K562 (cell line): Measurements from ENCODE around the gene BCAP31. TPM values are rescaled to one million over a fixed set of nuclear protein-coding genes. Genes with fewer than 3 reads are reported as not detected.

Experiments used
- CBFA2T3 ChIP-seq: fragments of 450-650 bp; IDR thresholded peaks from 2 replicates; pipeline ENCODE4 v1.6.1; 2017
- CBX1 ChIP-seq: sonication (generic); IDR thresholded peaks from 2 replicates; pipeline ENCODE4 v1.6.1; 2016; ENCODE audit warnings: antibody characterized with exemption, low read depth, mild to moderate bottlenecking
- CXXC5 ChIP-seq: fragments of 250-450 bp; sonication (Bioruptor Pico); IDR thresholded peaks from 2 replicates; pipeline ENCODE4 v1.8.0; 2022; ENCODE audit warnings: inconsistent platforms, mild to moderate bottlenecking, moderate library complexity
- FOXA1 ChIP-seq: fragments of 450-650 bp; IDR thresholded peaks from 2 replicates; pipeline ENCODE4 v1.6.1; 2016; ENCODE audit warnings: mild to moderate bottlenecking, borderline replicate concordance
- HMGN3 ChIP-seq: IDR thresholded peaks from 2 replicates; pipeline ENCODE4 v1.6.1; 2011; ENCODE audit warnings: borderline replicate concordance, low read depth, mild to moderate bottlenecking, mixed read lengths, low read length; ENCODE audit not compliant: insufficient read length; ENCODE audit errors: extremely low read depth
- KLF10 ChIP-seq: fragments of 250-450 bp; sonication (Bioruptor Pico); IDR thresholded peaks from 2 replicates; pipeline ENCODE4 v1.6.1; 2021; ENCODE audit warnings: matching md5 sums
- POLR2A ChIP-seq: fragments of 450-650 bp; conservative IDR thresholded peaks from 2 replicates; pipeline ENCODE4 v1.6.1; 2016
- SNRNP70 ChIP-seq: fragments of 200-400 bp; formaldehyde crosslinking; optimal IDR thresholded peaks from 2 replicates; pipeline ENCODE3; 2017; ENCODE audit warnings: low read depth, low read length
- TCF3 ChIP-seq: sonication (generic); formaldehyde crosslinking; IDR thresholded peaks from 2 replicates; pipeline ENCODE4 v1.4.0; 2020; ENCODE audit warnings: mild to moderate bottlenecking, missing genetic modification reagents
- TEAD2 ChIP-seq: fragments of 450-650 bp; IDR thresholded peaks from 2 replicates; pipeline ENCODE4 v1.6.1; 2016; ENCODE audit warnings: missing genetic modification characterization, control low read depth, missing compliant biosample characterization
- YY1 ChIP-seq, 3 experiments: IDR thresholded peaks; 2 replicates each; pipeline ENCODE4 v1.6.1; 2011; ENCODE audit warnings: low read length in 2 of 3, mild to moderate bottlenecking in 2 of 3, moderate library complexity in 2 of 3, borderline replicate concordance in 1 of 3, control low read depth in 1 of 3, low read depth in 1 of 3; ENCODE audit not compliant: insufficient read depth in 3 of 3, insufficient replicate concordance in 2 of 3, control insufficient read depth in 1 of 3, insufficient read length in 1 of 3; ENCODE audit errors: extremely low read depth in 1 of 3
- ZNF146 ChIP-seq: IDR thresholded peaks from one replicate; pipeline ENCODE4 v1.6.1; 2018; ENCODE audit warnings: missing compliant biosample characterization; ENCODE audit not compliant: unreplicated experiment
- polyA plus RNA-seq, 8 experiments: library from polyadenylated mRNA; depleted of rRNA in 4 of 8; stranded (reverse) in 5 of 8; unstranded in 3 of 8; fragments of >200 nt; fragmentation: Nextera tagmentation in 2 of 8; fragmentation: Illumina TruSeq in 1 of 8; extraction: Ambion mirVana in 2 of 8; extraction: Trizol in 1 of 8; gene quantifications; 2 replicates each; pipeline versions ENCODE4 v1.2.1 to v1.2.3, GENCODE V29; 2011 to 2014; ENCODE audit warnings: inconsistent platforms in 1 of 8, missing spikeins in 1 of 8
- total RNA-seq, 7 experiments: library from RNA; depleted of rRNA in 6 of 7; stranded (reverse); fragments of >200 nt in 6 of 7; fragmentation: Illumina TruSeq in 2 of 7; extraction: Trizol in 2 of 7; gene quantifications; 2 replicates each; pipeline versions ENCODE4 v1.2.1 to v1.2.3, GENCODE V29; 2011 to 2021; ENCODE audit warnings: low replicate concordance in 1 of 7
- TF ChIP-seq, protein P1 (sequence below): fragments of 250-450 bp; sonication (Bioruptor Pico); IDR thresholded peaks from 2 replicates; pipeline ENCODE4 v1.8.0; 2022; ENCODE audit warnings: moderate library complexity, mild to moderate bottlenecking, inconsistent platforms
- TF ChIP-seq, protein P2 (sequence below): fragments of 450-650 bp; formaldehyde crosslinking; IDR thresholded peaks from 2 replicates; pipeline ENCODE4 v1.4.0; 2022; ENCODE audit warnings: mild to moderate bottlenecking, moderate library complexity

Gene BCAP31
- total and polyA plus RNA-seq, 9 of the 15 experiments (the other 6 are each of a cell fraction or from before 2014, with no cell fraction given): 156 to 683 (median 188) TPM

- TF ChIP-seq CXXC5 (CRISPR knock-in tag) (0 out of 2 replicates have a peak, but pooled peaks have one; percentile 19), SNRNP70 (no peak), CBFA2T3 (peak; percentile 79), TEAD2 (tag) (no peak), FOXA1 (no peak), CBX1 (no peak), KLF10 (CRISPR knock-in tag) (no peak), POLR2A (peak; percentile 38; the same call in 1 of the 2 replicates), YY1 (IDR thresholded peaks at IDR 0.05; ENCODE audit: borderline replicate concordance in 1 of 3, control insufficient read depth in 1 of 3, extremely low read depth in 1 of 3, insufficient read depth in 3 of 3, insufficient read length in 1 of 3, insufficient replicate concordance in 2 of 3, low read depth in 1 of 3, low read length in 2 of 3) (no peak), HMGN3 (peak; percentile 46), TCF3 (peak; percentile 73), ZNF146 (CRISPR knock-in tag) (no peak)
- TF ChIP-seq, protein P1, sequence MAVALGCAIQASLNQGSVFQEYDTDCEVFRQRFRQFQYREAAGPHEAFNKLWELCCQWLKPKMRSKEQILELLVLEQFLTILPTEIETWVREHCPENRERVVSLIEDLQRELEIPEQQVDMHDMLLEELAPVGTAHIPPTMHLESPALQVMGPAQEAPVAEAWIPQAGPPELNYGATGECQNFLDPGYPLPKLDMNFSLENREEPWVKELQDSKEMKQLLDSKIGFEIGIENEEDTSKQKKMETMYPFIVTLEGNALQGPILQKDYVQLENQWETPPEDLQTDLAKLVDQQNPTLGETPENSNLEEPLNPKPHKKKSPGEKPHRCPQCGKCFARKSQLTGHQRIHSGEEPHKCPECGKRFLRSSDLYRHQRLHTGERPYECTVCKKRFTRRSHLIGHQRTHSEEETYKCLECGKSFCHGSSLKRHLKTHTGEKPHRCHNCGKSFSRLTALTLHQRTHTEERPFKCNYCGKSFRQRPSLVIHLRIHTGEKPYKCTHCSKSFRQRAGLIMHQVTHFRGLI (CRISPR knock-in tag): no peak
- TF ChIP-seq, protein P2, sequence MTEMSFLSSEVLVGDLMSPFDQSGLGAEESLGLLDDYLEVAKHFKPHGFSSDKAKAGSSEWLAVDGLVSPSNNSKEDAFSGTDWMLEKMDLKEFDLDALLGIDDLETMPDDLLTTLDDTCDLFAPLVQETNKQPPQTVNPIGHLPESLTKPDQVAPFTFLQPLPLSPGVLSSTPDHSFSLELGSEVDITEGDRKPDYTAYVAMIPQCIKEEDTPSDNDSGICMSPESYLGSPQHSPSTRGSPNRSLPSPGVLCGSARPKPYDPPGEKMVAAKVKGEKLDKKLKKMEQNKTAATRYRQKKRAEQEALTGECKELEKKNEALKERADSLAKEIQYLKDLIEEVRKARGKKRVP (CRISPR knock-in tag): no peak
These were observed 34.3 kb downstream of the BCAP31 start (continued) for GRCh38 chrX:153689654-153690465.
